VCaP (cell line): ENCODE measurements around the gene FGD3.

Experiments
- H3K27ac ChIP-seq: fragments of 450-650 bp; 2 replicates; pipeline ENCODE4 v1.5.1; 2017
- TF ChIP-seq, protein P1 (sequence below): fragments of 450-650 bp; conservative IDR thresholded peaks from 2 replicates; pipeline ENCODE4 v1.5.1; 2017; ENCODE audit warnings: mild to moderate bottlenecking, moderate library complexity

The FGD3 gene

DNA sequence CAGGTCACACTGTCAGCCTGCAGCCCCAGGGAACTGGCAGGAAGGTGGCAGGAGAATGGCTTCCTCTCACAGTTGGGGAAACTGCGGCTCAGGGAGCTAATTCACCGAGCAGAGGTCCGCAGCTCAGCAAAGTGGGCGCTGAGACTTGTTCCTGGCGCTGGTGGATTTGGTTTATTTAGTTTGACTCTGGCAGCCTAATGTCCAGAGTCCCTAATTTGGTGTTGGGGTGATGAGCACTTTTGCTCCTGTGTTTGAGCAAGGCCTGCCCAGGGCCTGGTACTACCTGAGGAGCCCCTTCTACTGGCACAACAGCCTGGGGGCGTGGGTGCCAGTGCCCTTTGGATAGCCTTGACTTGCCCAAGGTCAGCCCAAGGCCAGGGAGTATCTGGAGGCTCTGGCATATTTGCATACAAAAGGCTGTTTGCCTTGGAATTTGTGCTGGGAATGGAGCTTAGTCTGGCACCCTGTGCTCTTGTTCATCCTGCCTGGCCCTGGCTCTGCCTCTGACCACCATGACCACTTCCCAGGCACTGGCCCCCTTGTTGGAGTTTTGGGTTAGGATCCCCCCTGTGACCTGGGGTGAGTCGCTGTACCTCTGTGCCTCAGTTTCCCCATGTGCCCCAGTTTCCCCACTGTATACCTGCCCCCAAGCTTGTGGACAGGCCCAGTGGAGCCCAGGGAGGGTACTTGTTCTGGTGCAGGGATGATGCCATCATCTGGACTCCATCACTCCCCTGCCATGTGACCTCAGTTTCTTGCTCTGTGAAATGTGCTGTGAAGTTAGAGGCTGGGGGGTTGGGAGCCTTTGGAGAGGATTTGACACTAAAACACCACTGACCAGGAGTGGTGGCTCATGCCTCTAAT, 112.6 kb downstream of the FGD3 start:
- TF ChIP-seq, protein P1, sequence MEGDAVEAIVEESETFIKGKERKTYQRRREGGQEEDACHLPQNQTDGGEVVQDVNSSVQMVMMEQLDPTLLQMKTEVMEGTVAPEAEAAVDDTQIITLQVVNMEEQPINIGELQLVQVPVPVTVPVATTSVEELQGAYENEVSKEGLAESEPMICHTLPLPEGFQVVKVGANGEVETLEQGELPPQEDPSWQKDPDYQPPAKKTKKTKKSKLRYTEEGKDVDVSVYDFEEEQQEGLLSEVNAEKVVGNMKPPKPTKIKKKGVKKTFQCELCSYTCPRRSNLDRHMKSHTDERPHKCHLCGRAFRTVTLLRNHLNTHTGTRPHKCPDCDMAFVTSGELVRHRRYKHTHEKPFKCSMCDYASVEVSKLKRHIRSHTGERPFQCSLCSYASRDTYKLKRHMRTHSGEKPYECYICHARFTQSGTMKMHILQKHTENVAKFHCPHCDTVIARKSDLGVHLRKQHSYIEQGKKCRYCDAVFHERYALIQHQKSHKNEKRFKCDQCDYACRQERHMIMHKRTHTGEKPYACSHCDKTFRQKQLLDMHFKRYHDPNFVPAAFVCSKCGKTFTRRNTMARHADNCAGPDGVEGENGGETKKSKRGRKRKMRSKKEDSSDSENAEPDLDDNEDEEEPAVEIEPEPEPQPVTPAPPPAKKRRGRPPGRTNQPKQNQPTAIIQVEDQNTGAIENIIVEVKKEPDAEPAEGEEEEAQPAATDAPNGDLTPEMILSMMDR = no peak
- H3K27ac ChIP-seq = no peak overlapping the region

DNA sequence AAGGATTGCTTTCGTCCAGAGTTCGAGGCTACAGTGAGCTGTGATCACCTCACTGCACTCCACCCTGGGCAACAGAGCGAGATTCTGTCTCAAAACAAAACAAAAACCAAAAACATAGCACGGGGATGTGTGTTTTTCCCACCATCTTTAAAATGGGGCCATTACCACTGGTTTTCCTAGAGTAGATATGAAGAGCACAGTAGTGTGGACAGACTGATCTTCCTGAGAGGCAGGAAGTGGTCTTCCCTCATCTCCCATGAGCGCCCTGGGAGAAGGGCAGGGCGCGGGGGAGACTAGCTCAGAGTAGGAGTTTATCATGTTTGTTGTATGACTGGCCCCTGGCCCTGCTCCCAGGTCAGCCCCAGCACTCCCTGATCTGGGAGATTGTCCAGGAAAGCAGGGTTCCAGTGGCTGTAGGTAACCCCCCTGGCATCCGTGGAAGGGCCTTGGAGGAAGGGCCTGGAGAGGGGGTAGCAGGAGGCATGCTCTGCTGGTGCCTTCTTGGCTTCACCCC, 113.5 kb downstream of the FGD3 start:
- TF ChIP-seq, protein P1 = no peak
- no peak overlapping the region for H3K27ac ChIP-seq

- H3K27ac ChIP-seq = no peak overlapping the region
- TF ChIP-seq, protein P1 = no peak
These were observed 114.0 kb downstream of the FGD3 start for GRCh38 chr9:93061260-93061751.

GRCh38 chr9:93061791-93062763, 114.8 kb downstream of the FGD3 start:
- TF ChIP-seq, protein P1 = no peak
- H3K27ac ChIP-seq = no peak overlapping the region

GRCh38 chr9:93064392-93065134, 117.2 kb downstream of the FGD3 start:
- TF ChIP-seq, protein P1 = no peak
- no peak overlapping the region for H3K27ac ChIP-seq

- H3K27ac ChIP-seq = no peak overlapping the region
- TF ChIP-seq, protein P1 = no peak
These were observed 117.9 kb downstream of the FGD3 start for GRCh38 chr9:93065135-93065720.
